HG03060 (cell line): ENCODE results near the gene PTPRD.
"Not testable (repeated sequence)": the region's sequence is repeated elsewhere in the genome, so short reads cannot be mapped to it uniquely, and the experiment has no call there.

Source experiments
- ATAC-seq: cut with Tn5 transposase; IDR thresholded peaks from one replicate; pipeline ENCODE4 v1.9.1; 2021; ENCODE audit warnings: low read depth, moderate number of reproducible peaks; ENCODE audit not compliant: unreplicated experiment

The PTPRD gene

DNA sequence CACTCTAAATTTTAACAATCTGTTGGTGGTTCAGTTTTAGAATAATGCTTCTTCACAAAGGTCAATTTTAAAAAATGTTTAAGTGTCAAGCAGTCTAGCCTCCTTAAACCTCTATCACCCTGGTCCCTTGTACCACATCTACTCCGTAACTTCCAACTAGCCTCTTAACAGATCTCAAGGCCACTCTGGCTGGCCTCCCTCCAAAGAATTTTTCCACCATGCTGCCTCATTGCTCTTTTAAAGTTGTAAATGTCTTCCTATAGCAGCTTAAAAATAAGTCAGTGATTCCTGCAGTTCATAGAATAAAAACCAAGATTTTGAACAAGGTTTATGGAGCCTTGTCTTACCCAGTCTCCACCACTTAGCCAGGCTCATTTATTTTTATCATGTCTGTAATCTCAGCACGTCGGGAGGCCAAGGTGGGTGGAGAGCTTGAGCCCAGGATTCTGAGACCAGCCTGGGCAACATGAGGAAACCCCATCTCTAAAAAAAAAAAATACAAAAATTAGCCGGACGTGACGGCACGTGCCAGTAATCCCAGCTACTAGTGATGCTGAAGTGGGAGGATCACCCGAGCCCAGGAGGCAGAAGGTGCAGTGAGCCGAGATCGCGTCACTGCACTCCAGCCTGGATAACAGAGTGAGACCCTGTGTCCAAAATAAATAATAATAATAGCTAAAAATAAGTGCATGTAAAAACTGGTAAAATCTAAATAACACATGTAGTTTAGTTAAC is 1888.4 kb downstream of the PTPRD start:
- ATAC-seq, result no peak

DNA sequence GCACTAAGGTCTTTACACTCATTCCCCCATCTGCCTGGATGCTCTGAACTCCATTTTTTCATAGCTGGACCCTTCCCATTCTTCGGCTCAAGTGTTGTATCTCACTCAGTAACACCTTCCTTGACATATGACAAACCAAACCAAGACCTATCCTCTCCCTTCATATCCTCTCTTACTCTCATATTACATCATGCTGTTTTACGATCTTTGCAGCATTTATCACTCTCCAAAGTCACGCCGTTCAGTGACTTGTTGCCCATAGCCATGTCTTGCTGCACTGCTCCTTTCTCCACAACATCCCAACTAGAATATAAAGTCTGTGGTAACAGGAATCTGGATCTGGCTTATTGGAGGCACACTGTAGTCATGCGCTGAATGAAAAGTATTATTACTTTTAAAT is 1889.6 kb downstream of the PTPRD start:
- ATAC-seq, result no peak

- ATAC-seq, result no peak
Observed at GRCh38 chr9:8719833-8720486, 1892.8 kb downstream of the PTPRD start.

GRCh38 chr9:8718121-8718725 is 1894.6 kb downstream of the PTPRD start:
- no peak for ATAC-seq

GRCh38 chr9:8717146-8717545 is 1895.7 kb downstream of the PTPRD start:
- no peak for ATAC-seq

- no peak for ATAC-seq
Observed at GRCh38 chr9:8715788-8716187, 1897.0 kb downstream of the PTPRD start.

DNA sequence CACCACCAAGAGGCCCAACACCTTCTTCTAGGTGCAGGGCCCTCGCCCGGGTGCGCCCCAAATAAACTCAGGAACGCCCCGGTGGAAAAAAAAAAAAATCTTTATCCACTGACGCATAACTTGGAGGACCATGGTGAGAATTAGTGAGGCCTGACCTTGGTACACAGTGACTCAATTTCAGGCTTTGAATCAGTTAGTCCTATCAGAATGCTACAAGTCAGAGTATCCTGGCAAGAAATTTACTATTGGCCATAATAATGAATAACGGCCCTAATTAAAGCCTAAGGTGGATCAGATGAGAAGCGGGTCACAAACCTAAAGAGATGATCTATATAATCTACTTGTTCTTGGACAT is 1899.0 kb downstream of the PTPRD start:
- ATAC-seq, result no peak

DNA sequence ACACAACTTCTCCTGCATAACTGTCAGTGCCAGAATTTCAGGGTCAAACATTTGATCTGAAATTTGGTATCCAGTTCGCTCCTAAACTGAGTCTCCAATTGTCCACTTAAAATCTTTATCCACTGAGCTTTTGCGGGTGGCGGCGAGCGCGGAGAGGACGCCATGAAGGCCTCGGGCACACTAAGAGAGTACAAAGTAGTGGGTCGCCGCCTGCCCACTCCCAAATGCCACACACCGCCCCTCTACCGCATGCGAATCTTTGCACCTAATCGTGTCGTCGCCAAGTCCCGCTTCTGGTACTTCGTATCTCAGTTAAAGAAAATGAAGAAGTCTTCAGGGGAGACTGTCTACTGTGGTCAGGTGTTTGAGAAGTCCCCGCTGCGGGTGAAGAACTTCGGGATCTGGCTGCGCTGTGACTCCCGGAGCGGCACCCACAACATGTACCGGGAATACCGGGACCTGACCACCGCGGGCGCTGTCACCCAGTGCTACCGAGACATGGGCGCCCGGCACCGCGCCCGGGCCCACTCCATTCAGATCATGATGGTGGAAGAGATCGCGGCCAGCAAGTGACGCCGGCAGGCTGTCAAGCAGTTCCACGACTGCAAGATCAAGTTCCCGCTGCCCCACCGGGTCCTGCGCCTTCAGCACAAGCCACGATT is 1899.5 kb downstream of the PTPRD start:
- ATAC-seq, result no peak

DNA sequence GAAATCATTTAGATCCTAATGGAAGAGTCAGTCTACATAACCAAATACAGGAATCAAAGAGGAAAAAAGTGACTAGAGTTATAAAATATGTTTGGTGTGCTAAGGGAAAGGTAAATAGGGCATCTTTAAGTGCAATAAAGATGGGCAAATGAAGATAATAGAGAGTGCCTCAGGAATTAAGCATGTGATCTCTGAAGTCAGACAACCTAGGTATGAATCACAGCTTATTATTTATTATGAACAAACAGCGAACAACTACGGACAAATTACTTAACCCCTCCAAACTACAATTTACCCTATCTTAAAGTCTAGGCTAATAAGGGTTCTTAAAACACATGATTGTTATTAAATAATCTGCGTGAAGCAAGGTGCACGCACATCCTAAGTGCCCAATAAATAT is 1903.1 kb downstream of the PTPRD start:
- ATAC-seq, result no peak

GRCh38 chr9:8708728-8709127 is 1904.1 kb downstream of the PTPRD start:
- no peak for ATAC-seq

GRCh38 chr9:8706998-8707397 is 1905.8 kb downstream of the PTPRD start:
- no peak for ATAC-seq

GRCh38 chr9:8706531-8706930 is 1906.3 kb downstream of the PTPRD start:
- ATAC-seq, result no peak

DNA sequence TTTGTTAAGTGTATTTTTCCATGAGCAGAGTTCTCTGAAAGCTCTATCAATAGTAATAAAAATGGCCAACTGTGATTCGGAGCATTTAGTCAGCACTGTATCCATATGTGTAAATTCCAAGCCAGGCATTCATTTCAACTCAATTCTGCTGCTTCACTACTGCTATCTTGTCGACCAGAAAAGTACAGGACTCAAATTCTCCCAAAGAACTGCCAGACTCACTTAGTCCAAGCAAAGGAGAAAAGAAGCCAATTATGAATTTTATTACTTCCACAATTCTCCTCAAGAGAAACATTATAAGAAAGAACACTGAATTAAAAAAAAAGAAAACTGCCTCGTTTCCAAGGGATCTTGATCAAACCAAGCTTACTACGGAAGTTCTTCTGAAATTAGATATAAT is 1906.9 kb downstream of the PTPRD start:
- no peak for ATAC-seq

DNA sequence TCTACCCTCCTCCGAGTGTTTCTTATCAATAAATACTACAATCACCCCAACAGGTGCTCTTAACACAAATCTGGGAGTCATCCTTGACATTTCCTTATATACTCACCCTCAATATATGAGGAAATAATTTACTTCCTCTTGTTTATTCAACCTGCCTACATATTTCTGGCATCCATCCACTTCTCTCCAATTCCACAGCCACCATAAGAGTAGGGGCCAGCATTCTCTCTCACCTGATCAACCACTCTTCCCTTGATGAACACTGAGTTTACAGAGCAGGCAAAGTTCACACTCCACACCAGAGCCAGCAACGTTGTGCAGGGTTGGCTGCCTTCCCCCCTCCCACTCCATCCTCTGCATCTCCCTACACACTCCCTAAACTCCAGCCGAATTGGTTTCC is 1908.9 kb downstream of the PTPRD start:
- ATAC-seq, result no peak

DNA sequence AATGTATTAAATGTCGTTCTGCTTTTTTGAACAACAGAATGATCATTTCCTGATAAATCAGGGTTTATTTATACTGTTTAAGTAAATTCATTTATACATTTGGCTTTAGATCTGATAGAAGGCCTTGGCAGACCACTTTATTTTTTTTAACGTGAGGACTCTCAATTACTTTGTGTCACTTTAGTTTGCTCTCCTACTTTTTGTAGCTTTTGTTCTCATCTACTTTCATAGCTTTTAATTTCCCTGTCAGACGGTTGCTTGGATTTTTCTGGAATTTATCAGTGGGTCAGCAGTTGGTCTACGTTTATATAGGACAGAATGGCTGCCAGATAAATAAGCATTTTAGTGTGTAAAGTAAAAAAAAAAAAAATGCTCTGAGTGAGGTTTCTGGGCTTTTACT is 1910.9 kb downstream of the PTPRD start:
- ATAC-seq, result no peak

DNA sequence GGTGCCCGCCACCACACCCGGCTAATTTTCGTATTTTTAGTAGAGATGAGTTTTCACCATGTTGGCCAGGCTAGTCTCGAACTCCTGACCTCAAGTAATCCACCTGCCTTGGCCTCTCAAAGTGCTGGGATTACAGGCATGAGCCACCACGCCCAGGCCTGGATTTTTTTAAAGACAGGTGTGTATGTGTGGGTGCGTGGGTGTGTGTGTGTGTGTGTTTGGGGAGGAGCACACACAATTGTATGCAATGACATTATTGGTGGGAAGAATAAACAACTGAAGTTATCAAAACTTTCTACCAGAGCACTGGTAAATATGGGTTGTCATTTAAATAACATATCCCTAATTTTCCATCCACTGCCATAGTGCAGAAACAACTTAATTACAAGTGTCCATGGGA is 1915.2 kb downstream of the PTPRD start:
- ATAC-seq, result not testable (repeated sequence)

DNA sequence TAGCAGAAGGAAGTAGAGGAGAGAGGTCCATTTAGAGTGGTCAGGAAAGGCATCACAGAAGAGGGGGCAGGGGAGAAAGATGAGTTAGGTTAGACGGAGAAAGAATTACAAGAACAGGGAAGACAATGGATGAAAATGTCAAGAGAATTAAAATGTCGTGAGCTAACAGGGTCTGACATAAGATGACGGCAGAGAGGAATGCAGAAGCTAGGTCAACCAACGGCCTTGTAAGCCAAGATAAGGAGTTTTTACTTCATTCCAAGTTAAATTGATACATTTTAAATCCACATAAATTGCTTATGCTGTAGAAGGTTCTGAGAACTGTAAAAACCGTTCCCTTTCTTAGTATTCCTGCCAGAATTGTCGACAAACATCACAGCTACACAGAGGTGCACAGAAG is 1916.3 kb downstream of the PTPRD start:
- no peak for ATAC-seq

DNA sequence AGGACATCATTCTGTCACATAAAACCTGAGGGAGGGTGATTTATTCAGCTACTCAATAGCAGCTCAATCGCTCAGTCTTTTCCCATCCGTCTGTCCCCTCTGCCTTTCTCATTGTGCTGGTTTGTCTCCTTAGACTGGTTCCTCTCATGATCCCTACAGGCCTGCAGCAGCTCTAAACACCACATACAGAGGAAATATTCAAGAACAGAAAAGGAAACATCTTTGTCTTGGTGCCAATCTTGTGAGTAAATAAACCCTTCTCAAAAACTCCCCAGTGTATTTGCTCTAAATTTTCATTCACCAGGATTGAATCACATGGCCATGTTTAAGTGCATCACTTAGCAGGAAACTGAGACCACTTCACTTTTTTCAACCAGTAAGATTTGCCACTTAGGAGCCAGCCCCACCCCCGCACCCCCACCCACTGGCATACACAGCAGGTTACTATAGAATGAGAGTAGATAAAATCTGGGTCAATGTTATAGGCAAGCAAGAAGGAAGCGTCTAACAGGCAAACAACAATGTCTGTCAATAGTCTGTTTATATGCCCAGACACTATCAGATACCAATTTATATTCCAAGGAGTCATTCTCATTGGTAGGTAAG is 1917.7 kb downstream of the PTPRD start:
- no peak for ATAC-seq

DNA sequence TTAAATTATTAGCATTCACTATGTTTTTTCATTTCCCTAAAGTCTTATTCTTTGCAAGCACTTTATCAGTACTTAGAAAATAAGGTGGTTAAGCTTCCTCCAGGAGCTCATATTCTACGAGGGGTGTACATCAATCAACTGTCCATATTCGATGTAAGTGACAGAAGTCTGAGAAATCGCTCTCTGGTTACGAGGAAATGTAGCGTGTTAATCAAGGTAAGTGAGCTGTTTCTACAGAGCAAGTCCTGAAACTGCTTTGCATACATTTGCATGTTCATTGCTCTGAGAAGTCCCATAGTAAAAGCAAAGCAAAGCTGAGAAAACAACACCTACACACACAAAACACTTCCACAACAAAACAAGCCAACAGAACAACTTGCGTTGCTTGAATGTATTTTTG is 1919.3 kb downstream of the PTPRD start:
- ATAC-seq, result no peak

- no peak for ATAC-seq
Observed at GRCh38 chr9:8686516-8686915, 1926.3 kb downstream of the PTPRD start.

- no peak for ATAC-seq
Observed at GRCh38 chr9:8685825-8686224, 1927.0 kb downstream of the PTPRD start.
